ENCODE measurements around the gene RNF144B.

DNA sequence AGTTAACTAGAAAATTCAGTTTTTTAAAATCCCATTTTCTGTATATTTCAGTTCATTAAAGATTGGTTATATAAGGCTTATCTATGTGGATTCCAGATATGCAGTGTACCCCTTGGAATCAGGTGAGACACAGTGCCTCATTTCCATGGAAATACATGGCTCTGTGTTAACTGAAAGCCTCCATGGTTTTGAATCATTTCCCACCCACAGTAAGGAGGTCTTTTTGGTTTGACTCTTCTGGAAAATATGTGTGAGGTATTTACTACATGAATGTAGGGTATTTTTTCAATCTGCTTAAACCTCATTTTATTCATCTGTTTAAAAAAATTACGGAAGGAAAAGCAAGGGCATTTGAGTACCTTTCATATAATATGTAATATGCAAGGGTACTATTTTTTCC, 25.5 kb downstream of the RNF144B start:
- no peak for TF ChIP-seq CTCF (conservative IDR thresholded peaks at IDR 0.05 in 1 of 2, IDR thresholded peaks at IDR 0.05 in 1 of 2; ENCODE audit: low read depth in 1 of 2, low read length in 2 of 2)
- TF ChIP-seq EZH2 (IDR thresholded peaks at IDR 0.05; ENCODE audit: low read length, missing control alignments) = no peak

Data from fibroblast of lung (primary cell).